HCT116 (cell line): ENCODE measurements around the gene DNAH10.

Experiments used
- CTCF ChIP-seq, 3 experiments: fragments of 200-600 bp in 1 of 3; sonication (generic) in 1 of 3; IDR thresholded peaks in 2 of 3; conservative IDR thresholded peaks in 1 of 3; 2 replicates each; pipeline ENCODE4 v1.5.1; 2012 to 2017; ENCODE audit warnings: low read depth in 2 of 3, low read length in 2 of 3, antibody characterized with exemption in 1 of 3, borderline replicate concordance in 1 of 3, control low read depth in 1 of 3, mild to moderate bottlenecking in 1 of 3, mixed read lengths in 1 of 3, mixed run types in 1 of 3, moderate library complexity in 1 of 3; ENCODE audit not compliant: insufficient read depth in 1 of 3
- POLR2AphosphoS5 ChIP-seq: IDR thresholded peaks from 2 replicates; pipeline ENCODE4 v1.6.1; 2011; ENCODE audit warnings: mild to moderate bottlenecking, low read depth, low read length, moderate library complexity

- TF ChIP-seq CTCF (IDR thresholded peaks at IDR 0.05 in 2 of 3, conservative IDR thresholded peaks at IDR 0.05 in 1 of 3; ENCODE audit: borderline replicate concordance in 1 of 3, insufficient read depth in 1 of 3, low read depth in 2 of 3, low read length in 2 of 3) (no peak), POLR2AphosphoS5 (no peak)
These were observed 203.3 kb downstream of the DNAH10 start for GRCh38 chr12:123965382-123965781.
